ENCODE results near the gene DNAJB6.

DNAJB6 gene

DNA sequence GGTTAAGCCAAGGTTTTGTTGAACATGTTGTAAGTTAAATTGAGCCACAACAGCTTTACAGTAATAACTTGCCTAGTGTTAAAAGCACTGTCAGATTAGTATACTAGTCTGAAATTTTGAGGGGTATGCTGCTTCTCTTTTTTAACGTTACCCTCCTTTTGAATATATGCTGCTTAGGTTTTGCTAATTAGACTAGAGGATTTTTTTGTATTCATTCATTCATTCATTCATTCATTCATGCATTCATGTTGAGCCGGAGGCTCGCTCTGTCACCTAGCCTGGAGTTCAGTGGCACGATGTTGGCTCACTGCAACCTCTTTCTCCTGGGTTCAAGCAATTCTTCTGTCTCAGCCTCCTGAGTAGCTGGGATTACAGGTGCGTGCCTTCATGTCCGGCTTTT, 24.7 kb downstream of the DNAJB6 start:
- Histone ChIP-seq H3K9me3 (ENCODE audit: control extremely low read depth in 1 of 5, control insufficient read depth in 4 of 5, insufficient read depth in 2 of 5, low read depth in 1 of 5, low read length in 4 of 5) (no peaks in the 10 kb centered on the region), H3K27ac (ENCODE audit: insufficient read depth in 1 of 2, low read depth in 1 of 2, low read length in 2 of 2, poor library complexity in 1 of 2, severe bottlenecking in 2 of 2) (no peak overlapping the region), H3K4me3 (ENCODE audit: control insufficient read depth in 1 of 7, extremely low read depth in 1 of 7, insufficient read depth in 4 of 7, low read depth in 2 of 7, low read length in 6 of 7) (no peak overlapping the region), H3K4me1 (ENCODE audit: control extremely low read depth in 1 of 4, control insufficient read depth in 4 of 4, insufficient read depth in 4 of 4, low read length in 3 of 4) (peaks cover 0 to 8% (median 1%) of the 10 kb centered on the region in 4 experiments), H3K27me3 (replicated peaks in 2 of 5; ENCODE audit: control insufficient read depth in 4 of 5, insufficient read depth in 5 of 5, low read length in 4 of 5) (no peaks in the 10 kb centered on the region), H3K36me3 (ENCODE audit: control insufficient read depth in 4 of 4, insufficient read depth in 4 of 4, low read length in 3 of 4) (peaks cover 25 to 86% (median 72%) of the 10 kb centered on the region in 4 experiments)
- CTCF ChIA-PET = interaction anchor here (1.0 kb wide), 1 partner anchor 12 kb away, joined by 3 read pairs; no protein-coding TSS in a partner anchor
- 100% methylated on average over 3 of the region's 6 CpGs for WGBS (ENCODE audit: insufficient coverage)
- no peak for DNase-seq
- POLR2A ChIA-PET = no interaction called here

DNA sequence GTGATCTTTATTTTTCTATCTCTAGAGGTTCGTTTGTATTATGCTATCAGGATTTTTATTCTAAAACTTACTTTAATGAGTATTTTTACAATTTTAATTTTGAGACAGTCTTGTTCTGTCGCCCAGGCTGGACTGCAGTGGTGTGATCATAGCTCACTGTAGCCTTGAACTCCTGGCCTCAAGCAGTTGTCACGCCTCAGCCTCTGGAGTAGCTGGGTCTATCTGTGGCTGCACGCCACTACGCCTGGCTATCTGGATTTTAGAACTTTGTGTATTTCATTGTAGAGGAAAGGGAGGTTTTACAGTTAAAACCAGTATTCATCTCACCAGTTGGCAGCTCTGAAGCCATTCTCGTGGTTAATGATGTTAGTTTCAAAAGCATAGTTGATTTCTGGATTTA, 25.9 kb downstream of the DNAJB6 start:
- Histone ChIP-seq H3K9me3 (ENCODE audit: control extremely low read depth in 1 of 5, control insufficient read depth in 4 of 5, insufficient read depth in 2 of 5, low read depth in 1 of 5, low read length in 4 of 5) (no peaks in the 10 kb centered on the region), H3K27me3 (replicated peaks in 2 of 5; ENCODE audit: control insufficient read depth in 4 of 5, insufficient read depth in 5 of 5, low read length in 4 of 5) (no peaks in the 10 kb centered on the region), H3K4me3 (ENCODE audit: control insufficient read depth in 1 of 7, extremely low read depth in 1 of 7, insufficient read depth in 4 of 7, low read depth in 2 of 7, low read length in 6 of 7) (no peak overlapping the region), H3K36me3 (ENCODE audit: control insufficient read depth in 4 of 4, insufficient read depth in 4 of 4, low read length in 3 of 4) (peaks cover 24 to 94% (median 81%) of the 10 kb centered on the region in 4 experiments), H3K27ac (ENCODE audit: insufficient read depth in 1 of 2, low read depth in 1 of 2, low read length in 2 of 2, poor library complexity in 1 of 2, severe bottlenecking in 2 of 2) (no peak overlapping the region), H3K4me1 (ENCODE audit: control extremely low read depth in 1 of 4, control insufficient read depth in 4 of 4, insufficient read depth in 4 of 4, low read length in 3 of 4) (peaks cover 0 to 1% (median 0%) of the 10 kb centered on the region in 4 experiments)
- 95% methylated on average over 2 of the region's 6 CpGs for whole genome bisulfite sequencing (ENCODE audit: insufficient coverage)
- CTCF ChIA-PET = interaction anchor here (1.0 to 1.9 kb wide), 3 partner anchors 18 to 89 kb away, joined by 3 to 8 read pairs (median 3); no protein-coding TSS in a partner anchor
- POLR2A ChIA-PET = no interaction called here
- DNase-seq = no peak

DNA sequence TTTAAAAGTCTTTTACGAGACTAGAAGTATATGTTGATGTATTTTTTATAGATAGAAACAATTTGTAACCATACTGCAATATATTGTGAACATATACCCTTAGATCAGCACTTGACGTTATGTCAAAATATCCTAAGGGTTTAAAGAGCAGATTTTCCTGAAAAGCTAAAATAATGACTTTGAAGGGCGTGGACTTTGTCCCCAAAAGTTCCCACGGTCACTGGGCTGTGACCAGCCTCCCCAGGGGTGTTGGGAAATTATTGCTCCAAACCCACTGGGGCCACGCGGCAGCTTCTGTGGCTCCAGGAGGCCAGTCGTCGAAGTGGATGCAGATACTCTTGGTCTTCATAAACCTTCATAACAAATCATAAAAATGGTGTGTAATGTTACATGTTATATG, 29.9 kb downstream of the DNAJB6 start:
- no peak for DNase-seq
- CTCF ChIA-PET = interaction anchor here (1.2 to 1.5 kb wide), 2 partner anchors 11 to 13 kb away, joined by 3 to 4 read pairs; no protein-coding TSS in a partner anchor
- no peaks in the 10 kb centered on the region for H3K4me1 ChIP-seq (ENCODE audit: control extremely low read depth in 1 of 4, control insufficient read depth in 4 of 4, insufficient read depth in 4 of 4, low read length in 3 of 4)
- H3K27me3 ChIP-seq (replicated peaks in 2 of 5; ENCODE audit: control insufficient read depth in 4 of 5, insufficient read depth in 5 of 5, low read length in 4 of 5) = no peaks in the 10 kb centered on the region
- POLR2A ChIA-PET = interaction anchor here (0.5 kb wide), 1 partner anchor 16 kb away, joined by 4 read pairs; no protein-coding TSS in a partner anchor
- peaks cover 32 to 97% (median 82%) of the 10 kb centered on the region in 4 experiments for H3K36me3 ChIP-seq (ENCODE audit: control insufficient read depth in 4 of 4, insufficient read depth in 4 of 4, low read length in 3 of 4)
- 94% methylated on average over 2 of the region's 8 CpGs for WGBS (ENCODE audit: insufficient coverage)
- no peaks in the 10 kb centered on the region for H3K9me3 ChIP-seq (ENCODE audit: control extremely low read depth in 1 of 5, control insufficient read depth in 4 of 5, insufficient read depth in 2 of 5, low read depth in 1 of 5, low read length in 4 of 5)
- H3K4me3 ChIP-seq (ENCODE audit: control insufficient read depth in 1 of 7, extremely low read depth in 1 of 7, insufficient read depth in 4 of 7, low read depth in 2 of 7, low read length in 6 of 7) = no peak overlapping the region
- H3K27ac ChIP-seq (ENCODE audit: insufficient read depth in 1 of 2, low read depth in 1 of 2, low read length in 2 of 2, poor library complexity in 1 of 2, severe bottlenecking in 2 of 2) = no peak overlapping the region

DNA sequence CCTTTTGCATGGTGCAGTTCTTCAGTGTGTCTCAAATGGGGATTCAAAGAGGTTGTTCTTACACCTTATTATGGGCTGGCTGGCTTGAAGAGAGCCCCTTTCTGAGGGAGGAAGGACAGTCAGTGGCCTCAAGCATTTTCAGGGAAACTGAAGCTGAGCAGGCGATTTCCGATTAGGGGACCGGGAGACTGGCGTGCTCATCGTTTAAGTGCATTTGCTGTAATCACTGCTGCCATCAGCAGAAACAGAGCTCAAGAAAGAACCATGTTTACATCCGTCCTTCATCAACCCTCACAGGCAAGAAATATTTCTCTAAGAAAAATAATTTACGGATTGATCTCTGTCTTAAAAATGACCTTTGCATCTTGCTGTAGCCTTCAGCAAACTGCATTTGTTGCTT, 32.2 kb downstream of the DNAJB6 start:
- H3K27ac ChIP-seq (ENCODE audit: insufficient read depth in 1 of 2, low read depth in 1 of 2, low read length in 2 of 2, poor library complexity in 1 of 2, severe bottlenecking in 2 of 2) = no peak overlapping the region
- no peaks in the 10 kb centered on the region for H3K27me3 ChIP-seq (replicated peaks in 2 of 5; ENCODE audit: control insufficient read depth in 4 of 5, insufficient read depth in 5 of 5, low read length in 4 of 5)
- DNase-seq = no peak
- no peaks in the 10 kb centered on the region for H3K9me3 ChIP-seq (ENCODE audit: control extremely low read depth in 1 of 5, control insufficient read depth in 4 of 5, insufficient read depth in 2 of 5, low read depth in 1 of 5, low read length in 4 of 5)
- WGBS (ENCODE audit: insufficient coverage) = 100% methylated on average over 5 of the region's 7 CpGs
- peaks cover 36 to 98% (median 85%) of the 10 kb centered on the region in 4 experiments for H3K36me3 ChIP-seq (ENCODE audit: control insufficient read depth in 4 of 4, insufficient read depth in 4 of 4, low read length in 3 of 4)
- ChIA-PET POLR2A (no interaction called here), CTCF (interaction anchor here (0.9 to 1.7 kb wide), 5 partner anchors 11 to 32 kb away, joined by 3 to 7 read pairs (median 3); no protein-coding TSS in a partner anchor)
- peaks cover 0 to 4% (median 0%) of the 10 kb centered on the region in 4 experiments for H3K4me1 ChIP-seq (ENCODE audit: control extremely low read depth in 1 of 4, control insufficient read depth in 4 of 4, insufficient read depth in 4 of 4, low read length in 3 of 4)
- H3K4me3 ChIP-seq (ENCODE audit: control insufficient read depth in 1 of 7, extremely low read depth in 1 of 7, insufficient read depth in 4 of 7, low read depth in 2 of 7, low read length in 6 of 7) = no peak overlapping the region

DNA sequence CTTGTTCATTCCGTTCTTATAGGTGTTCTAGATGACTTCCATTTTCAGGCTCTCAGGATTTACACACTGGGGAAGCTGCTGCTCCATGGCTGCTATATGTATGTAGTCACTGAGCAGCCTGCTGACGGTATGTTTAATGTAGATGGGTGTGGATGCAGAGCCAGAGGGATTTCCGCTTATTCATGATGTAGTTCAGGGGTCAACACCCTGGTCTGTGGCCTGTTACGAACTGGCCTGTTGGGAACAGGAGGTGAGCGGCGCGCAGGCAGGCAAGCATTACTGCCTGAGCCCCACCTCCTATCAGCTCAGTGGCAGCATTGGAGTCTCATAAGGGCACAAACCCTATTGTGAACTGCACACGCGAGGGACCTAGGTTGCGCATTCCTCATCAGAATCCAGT, 33.9 kb downstream of the DNAJB6 start:
- no peak for DNase-seq
- POLR2A ChIA-PET = no interaction called here
- Histone ChIP-seq H3K9me3 (ENCODE audit: control extremely low read depth in 1 of 5, control insufficient read depth in 4 of 5, insufficient read depth in 2 of 5, low read depth in 1 of 5, low read length in 4 of 5) (no peaks in the 10 kb centered on the region), H3K4me3 (ENCODE audit: control insufficient read depth in 1 of 7, extremely low read depth in 1 of 7, insufficient read depth in 4 of 7, low read depth in 2 of 7, low read length in 6 of 7) (no peak overlapping the region), H3K27ac (ENCODE audit: insufficient read depth in 1 of 2, low read depth in 1 of 2, low read length in 2 of 2, poor library complexity in 1 of 2, severe bottlenecking in 2 of 2) (no peak overlapping the region), H3K27me3 (replicated peaks in 2 of 5; ENCODE audit: control insufficient read depth in 4 of 5, insufficient read depth in 5 of 5, low read length in 4 of 5) (no peaks in the 10 kb centered on the region), H3K36me3 (ENCODE audit: control insufficient read depth in 4 of 4, insufficient read depth in 4 of 4, low read length in 3 of 4) (peaks cover 30 to 97% (median 81%) of the 10 kb centered on the region in 4 experiments), H3K4me1 (ENCODE audit: control extremely low read depth in 1 of 4, control insufficient read depth in 4 of 4, insufficient read depth in 4 of 4, low read length in 3 of 4) (peaks cover 0 to 8% (median 0%) of the 10 kb centered on the region in 4 experiments)
- CTCF ChIA-PET = no interaction called here
- whole genome bisulfite sequencing (ENCODE audit: insufficient coverage) = 98% methylated on average over 8 of the region's 10 CpGs

DNA sequence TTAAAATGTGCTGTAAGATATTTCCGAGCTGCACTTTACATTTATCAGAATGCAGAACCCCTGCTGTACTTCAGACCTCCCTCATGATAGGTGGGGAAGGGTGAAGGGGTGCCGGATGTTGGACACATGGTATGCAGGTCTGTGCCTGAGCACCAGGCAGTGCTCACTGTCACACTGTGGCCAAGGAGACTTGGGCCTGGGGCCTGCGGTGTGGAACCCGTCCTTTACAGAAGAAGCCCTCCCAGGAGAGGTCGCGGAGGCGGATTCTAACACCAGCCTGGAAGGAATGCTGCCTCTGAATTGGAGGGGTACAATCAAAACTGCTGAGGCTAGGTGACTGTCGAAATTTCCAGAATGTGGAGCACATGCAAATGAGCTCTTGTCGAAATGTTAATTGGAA, 34.5 kb downstream of the DNAJB6 start:
- Histone ChIP-seq H3K4me3 (ENCODE audit: control insufficient read depth in 1 of 7, extremely low read depth in 1 of 7, insufficient read depth in 4 of 7, low read depth in 2 of 7, low read length in 6 of 7) (no peak overlapping the region), H3K27me3 (replicated peaks in 2 of 5; ENCODE audit: control insufficient read depth in 4 of 5, insufficient read depth in 5 of 5, low read length in 4 of 5) (no peaks in the 10 kb centered on the region), H3K4me1 (ENCODE audit: control extremely low read depth in 1 of 4, control insufficient read depth in 4 of 4, insufficient read depth in 4 of 4, low read length in 3 of 4) (peaks cover 0 to 8% (median 0%) of the 10 kb centered on the region in 4 experiments), H3K27ac (ENCODE audit: insufficient read depth in 1 of 2, low read depth in 1 of 2, low read length in 2 of 2, poor library complexity in 1 of 2, severe bottlenecking in 2 of 2) (no peak overlapping the region), H3K9me3 (ENCODE audit: control extremely low read depth in 1 of 5, control insufficient read depth in 4 of 5, insufficient read depth in 2 of 5, low read depth in 1 of 5, low read length in 4 of 5) (no peaks in the 10 kb centered on the region), H3K36me3 (ENCODE audit: control insufficient read depth in 4 of 4, insufficient read depth in 4 of 4, low read length in 3 of 4) (peaks cover 30 to 98% (median 80%) of the 10 kb centered on the region in 4 experiments)
- WGBS (ENCODE audit: insufficient coverage) = 100% methylated on average over 7 of the region's 9 CpGs
- ChIA-PET POLR2A (no interaction called here), CTCF (interaction anchor here (1.3 to 1.6 kb wide), 4 partner anchors 10 to 20 kb away, joined by 3 to 8 read pairs (median 6); no protein-coding TSS in a partner anchor)
- no peak for DNase-seq

Measured in common myeloid progenitor, CD34-positive (primary cell).